Astrocyte of the spinal cord (primary cell): ENCODE results near the gene SLC9A1.

Source experiments
- DNase-seq: peaks from one replicate; pipeline ENCODE4 v3.0.0; 2011; ENCODE audit warnings: low read depth, low spot score
- H3K4me3 ChIP-seq: 2 replicates; pipeline ENCODE4 v1.5.1; 2011; ENCODE audit warnings: low read depth, mild to moderate bottlenecking, low read length, moderate library complexity
- CTCF ChIP-seq: IDR thresholded peaks from 2 replicates; pipeline ENCODE4 v1.5.1; 2012; ENCODE audit warnings: low read depth, mild to moderate bottlenecking, low read length, inconsistent platforms
- in situ Hi-C: cut with HindIII; loops from 2 replicates; pipeline ENCODE4 v1.10.0; 2017; ENCODE audit warnings: low sequenced_read_pairs

Gene SLC9A1

GRCh38 chr1:27142464-27142863 lies 12.5 kb downstream of the SLC9A1 start:
- no peak for DNase-seq
- no peak for TF ChIP-seq CTCF
- in situ Hi-C loops: no loop called here
- H3K4me3 ChIP-seq: no peak overlapping the region

- in situ Hi-C loops: no loop called here
- DNase-seq: no peak
- no peak overlapping the region for H3K4me3 ChIP-seq
- no peak for TF ChIP-seq CTCF
Observed at GRCh38 chr1:27141266-27142003, 13.5 kb downstream of the SLC9A1 start.

DNA sequence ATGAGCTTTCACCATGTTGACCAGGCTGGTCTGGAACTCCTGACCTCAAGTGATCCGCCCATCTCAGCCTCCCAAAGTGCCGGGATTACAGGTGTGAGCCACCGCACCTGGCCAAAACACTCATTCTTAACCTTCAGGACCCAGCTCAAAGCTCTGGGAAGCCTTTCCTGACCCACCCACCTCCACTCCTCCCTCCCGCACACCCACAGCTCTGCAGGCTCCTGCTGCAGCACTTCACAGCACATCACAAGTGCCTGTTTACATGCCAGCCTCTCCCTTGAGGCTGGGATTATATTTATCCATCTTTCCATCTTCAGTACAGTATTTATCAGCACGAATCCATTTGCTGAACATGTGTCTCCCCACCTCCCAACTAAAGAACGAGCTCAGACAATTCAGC lies 14.9 kb downstream of the SLC9A1 start:
- in situ Hi-C loops: no loop called here

GRCh38 chr1:27138927-27139326 lies 16.0 kb downstream of the SLC9A1 start:
- no peak for TF ChIP-seq CTCF
- DNase-seq: no peak
- H3K4me3 ChIP-seq: no peak overlapping the region
- in situ Hi-C loops: no loop called here

More for the DNA sequence above, 14.9 kb downstream of the SLC9A1 start:
- TF ChIP-seq CTCF: no peak
- H3K4me3 ChIP-seq: no peak overlapping the region
- no peak for DNase-seq

GRCh38 chr1:27138368-27138767 lies 16.6 kb downstream of the SLC9A1 start:
- in situ Hi-C loops: no loop called here
- no peak for DNase-seq
- no peak for TF ChIP-seq CTCF
- no peak overlapping the region for H3K4me3 ChIP-seq

- no peak for DNase-seq
- in situ Hi-C loops: no loop called here
- no peak overlapping the region for H3K4me3 ChIP-seq
- no peak for TF ChIP-seq CTCF
Observed at GRCh38 chr1:27137544-27138075, 17.3 kb downstream of the SLC9A1 start.
